WERI-Rb-1 (cell line): ENCODE data around the gene SRRM2.

Experiments used
- DNase-seq: peaks from one replicate; pipeline ENCODE4 v3.0.0-alpha.2; 2020
- H3K27ac ChIP-seq: fragments of 250-450 bp; sonication (Bioruptor Pico); 2 replicates; pipeline ENCODE4 v1.5.1; 2020; ENCODE audit warnings: mild to moderate bottlenecking, moderate library complexity
- H3K27me3 ChIP-seq: fragments of 250-450 bp; sonication (Bioruptor Pico); 2 replicates; pipeline ENCODE4 v1.5.1; 2021; ENCODE audit warnings: mild to moderate bottlenecking, low read depth, moderate library complexity; ENCODE audit not compliant: insufficient read depth, severe bottlenecking
- H3K36me3 ChIP-seq: fragments of 250-450 bp; sonication (Bioruptor Pico); 2 replicates; pipeline ENCODE4 v1.5.1; 2020; ENCODE audit warnings: mild to moderate bottlenecking, moderate library complexity
- H3K4me3 ChIP-seq: 2 replicates; pipeline ENCODE4 v1.5.1; 2011; ENCODE audit warnings: low read depth, mild to moderate bottlenecking, control low read depth, low read length
- H3K9me3 ChIP-seq: fragments of 250-450 bp; sonication (Bioruptor Pico); 2 replicates; pipeline ENCODE4 v1.5.1; 2021; ENCODE audit warnings: mild to moderate bottlenecking, moderate library complexity; ENCODE audit not compliant: severe bottlenecking
- CTCF ChIP-seq: IDR thresholded peaks from 2 replicates; pipeline ENCODE4 v1.5.1; 2011; ENCODE audit warnings: low read depth, mild to moderate bottlenecking, control low read depth, inconsistent platforms, low read length

SRRM2 gene

DNA sequence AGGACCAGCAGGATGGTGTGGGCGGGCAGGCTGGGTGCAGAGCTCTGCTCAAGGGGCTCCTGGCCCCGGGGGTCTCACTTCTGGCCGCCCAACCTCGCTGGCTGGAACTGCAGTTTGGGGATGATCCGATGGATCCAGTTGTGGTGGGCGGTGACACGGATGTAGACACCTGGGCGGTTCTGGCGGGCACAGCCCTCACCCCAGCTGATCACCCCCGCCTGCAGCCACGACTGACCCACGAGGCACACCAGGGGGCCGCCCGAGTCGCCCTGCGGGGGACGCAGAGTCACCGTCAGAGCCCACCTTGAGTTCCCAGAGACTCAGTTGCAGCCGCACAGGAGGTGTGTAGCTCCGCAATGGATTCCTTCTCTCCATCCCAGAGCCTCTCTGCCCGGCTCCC is 39.9 kb upstream of the SRRM2 start:
- Histone ChIP-seq H3K4me3 (no peak overlapping the region), H3K36me3 (peaks cover 19% of the 10 kb centered on the region), H3K27me3 (no peaks in the 10 kb centered on the region), H3K9me3 (no peaks in the 10 kb centered on the region), H3K27ac (no peak overlapping the region)
- TF ChIP-seq CTCF, result no peak
- DNase-seq, result no peak

GRCh38 chr16:2713523-2713922 is 38.9 kb upstream of the SRRM2 start:
- H3K4me3 ChIP-seq, result no peak overlapping the region
- no peak for DNase-seq
- H3K27ac ChIP-seq, result no peak overlapping the region
- no peaks in the 10 kb centered on the region for H3K9me3 ChIP-seq
- peaks cover 10% of the 10 kb centered on the region for H3K36me3 ChIP-seq
- no peaks in the 10 kb centered on the region for H3K27me3 ChIP-seq
- TF ChIP-seq CTCF, result no peak

- no peak overlapping the region for H3K27ac ChIP-seq
- H3K27me3 ChIP-seq, result no peaks in the 10 kb centered on the region
- no peak for TF ChIP-seq CTCF
- H3K36me3 ChIP-seq, result peaks cover 5% of the 10 kb centered on the region; the same call in 1 of the 2 replicates
- H3K9me3 ChIP-seq, result no peaks in the 10 kb centered on the region
- no peak for DNase-seq
- no peak overlapping the region for H3K4me3 ChIP-seq
These were observed 38.3 kb upstream of the SRRM2 start for GRCh38 chr16:2713985-2714774.

DNA sequence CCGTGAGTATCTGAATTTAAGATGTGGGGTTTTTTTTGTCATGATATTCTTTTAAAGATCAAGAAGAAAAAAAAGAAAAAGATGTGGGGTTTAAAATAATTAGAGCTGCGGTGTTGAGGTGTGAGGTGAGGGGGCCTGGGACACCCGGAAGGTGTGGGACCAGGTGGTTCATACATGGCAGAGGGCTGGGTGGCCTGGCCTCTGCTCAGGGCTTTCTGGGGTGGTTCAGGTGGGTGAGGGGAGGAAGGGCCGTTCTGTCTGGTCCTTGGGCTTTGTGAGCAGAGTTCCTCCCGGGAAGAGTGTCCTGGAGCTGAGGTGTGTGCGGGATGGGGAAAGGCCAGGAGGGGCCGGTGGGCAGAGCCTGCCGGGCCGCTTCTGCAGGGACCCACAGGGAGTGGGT is 37.4 kb upstream of the SRRM2 start:
- H3K36me3 ChIP-seq, result no peaks in the 10 kb centered on the region
- H3K9me3 ChIP-seq, result no peaks in the 10 kb centered on the region
- no peaks in the 10 kb centered on the region for H3K27me3 ChIP-seq
- no peak for TF ChIP-seq CTCF
- no peak for DNase-seq
- H3K27ac ChIP-seq, result no peak overlapping the region
- no peak overlapping the region for H3K4me3 ChIP-seq

- DNase-seq, result no peak
- Histone ChIP-seq H3K27me3 (no peaks in the 10 kb centered on the region), H3K4me3 (no peak overlapping the region), H3K27ac (no peak overlapping the region), H3K36me3 (no peaks in the 10 kb centered on the region), H3K9me3 (no peaks in the 10 kb centered on the region)
- TF ChIP-seq CTCF, result no peak
These were observed 36.9 kb upstream of the SRRM2 start for GRCh38 chr16:2715519-2715918.
